Endothelial cell of umbilical vein (primary cell): Measurements from ENCODE around the gene CCDC191. TPM values are rescaled to one million over a fixed set of nuclear protein-coding genes. Genes with fewer than 3 reads are reported as not detected.

Source experiments
- BruUV-seq: library from RNA; stranded (reverse); fragments of 400-500 nt; replicated peaks from 2 replicates; lab custom pipeline; 2021; lab: Mats Ljungman, UMichigan
- CTCF ChIA-PET: fragments of 300-600, 350-600 bp; sonication (Branson Sonifier 250); formaldehyde crosslinking; loops from one replicate; lab custom pipeline; 2021; ENCODE audit warnings: antibody characterized with exemption, inconsistent platforms; lab: Charles Lee
- POLR2A ChIA-PET: fragments of 300-600, 350-600 bp; sonication (Branson Sonifier 250); formaldehyde crosslinking; loops from one replicate; lab custom pipeline; 2021; ENCODE audit warnings: antibody characterized with exemption, inconsistent platforms; lab: Charles Lee
- DNase-seq: peaks from one replicate; pipeline ENCODE4 v3.0.0-alpha.2; 2011; ENCODE audit warnings: low read depth, low spot score
- FAIRE-seq: peaks from 2 replicates; lab custom pipeline; 2011; peaks lifted over from hg19 to GRCh38; lab: Jason Lieb, UNC
- H2AFZ ChIP-seq: 2 replicates; pipeline ENCODE4 v1.6.0; 2012; ENCODE audit warnings: low read depth, low read length, control low read depth, inconsistent platforms
- H3K27ac ChIP-seq: 2 replicates; pipeline ENCODE4 v1.5.1; 2011; ENCODE audit warnings: low read depth, mild to moderate bottlenecking, control low read depth, low read length, moderate library complexity; ENCODE audit not compliant: insufficient read depth
- H3K27me3 ChIP-seq, 2 experiments: 2 replicates each; pipeline versions ENCODE4 v1.6.0 to v1.6.1; 2011; ENCODE audit warnings: low read length in 2 of 2, mixed read lengths in 1 of 2; ENCODE audit not compliant: control insufficient read depth in 2 of 2, insufficient read depth in 2 of 2
- H3K36me3 ChIP-seq, 2 experiments: 2 replicates in 1 of 2; 3 replicates in 1 of 2; pipeline ENCODE4 v1.5.1; 2011; ENCODE audit warnings: low read length in 2 of 2, mild to moderate bottlenecking in 1 of 2, moderate library complexity in 1 of 2; ENCODE audit not compliant: control insufficient read depth in 2 of 2, insufficient read depth in 2 of 2; ENCODE audit errors: extremely low read depth in 1 of 2
- H3K4me1 ChIP-seq: 3 replicates; pipeline ENCODE4 v1.5.1; 2011; ENCODE audit warnings: mild to moderate bottlenecking, low read length; ENCODE audit not compliant: control insufficient read depth, insufficient read depth; ENCODE audit errors: extremely low read depth
- H3K4me2 ChIP-seq: 2 replicates; pipeline ENCODE4 v1.6.1; 2011; ENCODE audit warnings: low read length, control low read depth, mixed read lengths; ENCODE audit not compliant: insufficient read depth
- H3K4me3 ChIP-seq, 3 experiments: fragments of 200-600 bp in 1 of 3; sonication (generic), shearing (Covaris generic) in 1 of 3; replicated peaks in 1 of 3; 2 replicates each; pipeline ENCODE4 v1.5.1; 2011 to 2016; ENCODE audit warnings: control low read depth in 3 of 3, low read length in 3 of 3, mild to moderate bottlenecking in 2 of 3, inconsistent platforms in 1 of 3, low read depth in 1 of 3, moderate library complexity in 1 of 3; ENCODE audit not compliant: insufficient read depth in 1 of 3
- H3K79me2 ChIP-seq: 2 replicates; pipeline ENCODE4 v1.6.0; 2012; ENCODE audit warnings: low read length, inconsistent platforms; ENCODE audit not compliant: control insufficient read depth, insufficient read depth
- H3K9ac ChIP-seq: replicated peaks from 2 replicates; pipeline ENCODE3; 2011; ENCODE audit warnings: low read length, control low read depth; ENCODE audit not compliant: insufficient read depth; ENCODE audit errors: extremely low read depth
- H3K9me1 ChIP-seq: replicated peaks from 3 replicates; pipeline ENCODE4 v1.6.0; 2011; ENCODE audit warnings: mild to moderate bottlenecking, low read length; ENCODE audit not compliant: control insufficient read depth, insufficient read depth; ENCODE audit errors: extremely low read depth
- H3K9me3 ChIP-seq: replicated peaks from 2 replicates; pipeline ENCODE4 v1.5.1; 2012; ENCODE audit warnings: low read length, inconsistent platforms; ENCODE audit not compliant: control insufficient read depth, insufficient read depth
- H4K20me1 ChIP-seq: replicated peaks from 2 replicates; pipeline ENCODE3; 2011; ENCODE audit warnings: mild to moderate bottlenecking, low read length; ENCODE audit not compliant: control insufficient read depth, insufficient read depth; ENCODE audit errors: extremely low read depth
- EZH2 ChIP-seq: IDR thresholded peaks from 2 replicates; pipeline ENCODE4 v1.6.1; 2012; ENCODE audit warnings: borderline replicate concordance, low read depth, mild to moderate bottlenecking, moderate library complexity, low read length, inconsistent platforms; ENCODE audit not compliant: severe bottlenecking
- FOS ChIP-seq: IDR thresholded peaks from 2 replicates; pipeline ENCODE4 v1.6.1; 2011; ENCODE audit warnings: mild to moderate bottlenecking, low read length, moderate library complexity, borderline replicate concordance; ENCODE audit not compliant: insufficient read depth
- GATA2 ChIP-seq: IDR thresholded peaks from 2 replicates; pipeline ENCODE4 v1.7.0; 2011; ENCODE audit warnings: low read depth, mild to moderate bottlenecking, moderate library complexity, mixed read lengths, low read length; ENCODE audit not compliant: insufficient read length, insufficient read depth
- JUN ChIP-seq: IDR thresholded peaks from 2 replicates; pipeline ENCODE4 v1.6.1; 2011; ENCODE audit warnings: borderline replicate concordance, low read depth; ENCODE audit not compliant: insufficient read length, insufficient read depth
- MYC ChIP-seq: IDR thresholded peaks from one replicate; pipeline ENCODE4 v1.6.1; 2011; ENCODE audit warnings: mild to moderate bottlenecking, low read depth, low read length
- POLR2A ChIP-seq: IDR thresholded peaks from 2 replicates; pipeline ENCODE4 v1.6.1; 2012; ENCODE audit warnings: low read depth, mild to moderate bottlenecking, control low read depth, low read length
- POLR2AphosphoS5 ChIP-seq: IDR thresholded peaks from 2 replicates; pipeline ENCODE4 v1.6.1; 2012; ENCODE audit warnings: low read depth, mild to moderate bottlenecking, control low read depth, low read length, moderate library complexity; ENCODE audit not compliant: insufficient read depth
- dilution Hi-C: fragments of 300-500 bp; cut with MboI; formaldehyde crosslinking; loops from one replicate; pipeline ENCODE4 v1.15.0; 2019; ENCODE audit warnings: low sequenced_read_pairs; ENCODE audit not compliant: extremely low pct_ligation_motif_present
- intact Hi-C: fragments of 100-400 bp; cut with micrococcal nuclease; formaldehyde crosslinking; loops from one replicate; pipeline ENCODE4 v1.10.0; 2022
- polyA plus RNA-seq, 4 experiments: library from polyadenylated mRNA; depleted of rRNA in 3 of 4; stranded (reverse) in 3 of 4; unstranded in 1 of 4; fragments of >200 nt; gene quantifications; 2 replicates each; pipeline versions ENCODE4 v1.2.1 to v1.2.3, GENCODE V29; 2011 to 2012; ENCODE audit warnings: missing spikeins in 1 of 4
- total RNA-seq: library from RNA; stranded (reverse); gene quantifications from 2 replicates; pipeline ENCODE4 v1.2.3, GENCODE V29; 2021
- TF ChIP-seq, protein P1 (sequence below), 2 donors: IDR thresholded peaks; 1 replicate in 1 of 2; 2 replicates in 1 of 2; pipeline ENCODE4 v1.5.1; 2011; ENCODE audit warnings: low read length in 2 of 2, mild to moderate bottlenecking in 2 of 2, moderate library complexity in 2 of 2, control low read depth in 1 of 2, inconsistent platforms in 1 of 2, low read depth in 1 of 2; ENCODE audit not compliant: insufficient read depth in 1 of 2; ENCODE audit errors: extremely low read depth in 1 of 2
- TF ChIP-seq, protein P2 (sequence below): IDR thresholded peaks from 2 replicates; pipeline ENCODE4 v1.6.1; 2011; ENCODE audit not compliant: insufficient read depth, insufficient read length

CCDC191 gene
- total and polyA plus RNA-seq, 2 donors (not counting 3 experiments of a cell fraction or from before 2014, with no cell fraction given) = 1.7 to 4.9 TPM

- Histone ChIP-seq H3K27ac (no peak overlapping the region), H3K79me2 (no peaks in the 10 kb centered on the region), H4K20me1 (no peaks in the 10 kb centered on the region), H3K9me3 (no peaks in the 10 kb centered on the region), H3K27me3 (no peaks in the 10 kb centered on the region), H3K4me3 (no peak overlapping the region), H3K4me1 (no peaks in the 10 kb centered on the region), H2AFZ (no peak overlapping the region), H3K4me2 (no peak overlapping the region), H3K9ac (no peak overlapping the region), H3K9me1 (no peaks in the 10 kb centered on the region), H3K36me3 (no peaks in the 10 kb centered on the region)
- no TSS peak for BruUV-seq
- CTCF ChIA-PET = no interaction called here
- DNase-seq = no peak
- POLR2A ChIA-PET = no interaction called here
- FAIRE-seq = no peak
- intact Hi-C loops = no loop called here
- dilution Hi-C loops = no loop called here
- TF ChIP-seq GATA2 (no peak), MYC (no peak), FOS (no peak), POLR2A (no peak), JUN (no peak), EZH2 (no peak), POLR2AphosphoS5 (no peak)
- TF ChIP-seq, protein P1, sequence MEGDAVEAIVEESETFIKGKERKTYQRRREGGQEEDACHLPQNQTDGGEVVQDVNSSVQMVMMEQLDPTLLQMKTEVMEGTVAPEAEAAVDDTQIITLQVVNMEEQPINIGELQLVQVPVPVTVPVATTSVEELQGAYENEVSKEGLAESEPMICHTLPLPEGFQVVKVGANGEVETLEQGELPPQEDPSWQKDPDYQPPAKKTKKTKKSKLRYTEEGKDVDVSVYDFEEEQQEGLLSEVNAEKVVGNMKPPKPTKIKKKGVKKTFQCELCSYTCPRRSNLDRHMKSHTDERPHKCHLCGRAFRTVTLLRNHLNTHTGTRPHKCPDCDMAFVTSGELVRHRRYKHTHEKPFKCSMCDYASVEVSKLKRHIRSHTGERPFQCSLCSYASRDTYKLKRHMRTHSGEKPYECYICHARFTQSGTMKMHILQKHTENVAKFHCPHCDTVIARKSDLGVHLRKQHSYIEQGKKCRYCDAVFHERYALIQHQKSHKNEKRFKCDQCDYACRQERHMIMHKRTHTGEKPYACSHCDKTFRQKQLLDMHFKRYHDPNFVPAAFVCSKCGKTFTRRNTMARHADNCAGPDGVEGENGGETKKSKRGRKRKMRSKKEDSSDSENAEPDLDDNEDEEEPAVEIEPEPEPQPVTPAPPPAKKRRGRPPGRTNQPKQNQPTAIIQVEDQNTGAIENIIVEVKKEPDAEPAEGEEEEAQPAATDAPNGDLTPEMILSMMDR (IDR thresholded peaks at IDR 0.05; ENCODE audit: extremely low read depth in 1 of 2, insufficient read depth in 1 of 2, low read depth in 1 of 2, low read length in 2 of 2) = no peak
- TF ChIP-seq, protein P2, sequence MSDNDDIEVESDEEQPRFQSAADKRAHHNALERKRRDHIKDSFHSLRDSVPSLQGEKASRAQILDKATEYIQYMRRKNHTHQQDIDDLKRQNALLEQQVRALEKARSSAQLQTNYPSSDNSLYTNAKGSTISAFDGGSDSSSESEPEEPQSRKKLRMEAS = no peak
Measured at GRCh38 chr3:114103181-114103580, 46.9 kb upstream of the CCDC191 start.
